Measurements from ENCODE around the gene ZGRF1. TPM values are rescaled to one million over a fixed set of nuclear protein-coding genes. Genes with fewer than 3 reads are reported as not detected.
A peak's percentile ranks its signal among the peaks of the same experiment; 100 is the strongest.

Gene ZGRF1
- total RNA-seq, 1 experiment from 2014 or later = 21.4 TPM

GRCh38 chr4:112633477-112634235, 3.1 kb downstream of the ZGRF1 start:
- Histone ChIP-seq H3K4me1 (ENCODE audit: control insufficient read depth in 1 of 2, insufficient read depth in 2 of 2, low read length in 2 of 2) (peaks cover 3 to 17% of the 10 kb centered on the region in 2 experiments; a peak in 3 of 4 replicates), H3K79me2 (ENCODE audit: insufficient read depth, low read length) (peaks cover 52% of the 10 kb centered on the region), H4K20me1 (ENCODE audit: insufficient read depth) (no peaks in the 10 kb centered on the region; the same call in 1 of the 2 replicates), H3K4me2 (ENCODE audit: low read length) (no peak overlapping the region; the same call in 1 of the 2 replicates), H3K4me3 (replicated peaks in 1 of 2; ENCODE audit: low read depth in 1 of 2, low read length in 2 of 2) (no peak overlapping the region), H3K27ac (ENCODE audit: low read depth, low read length) (no peak overlapping the region), H3K36me3 (ENCODE audit: control insufficient read depth in 1 of 2, insufficient read depth in 2 of 2, low read length in 2 of 2) (0 out of 4 replicates have a peak, but pooled peaks cover 0 to 2% of the 10 kb centered on the region in 2 experiments), H2AFZ (ENCODE audit: low read depth, low read length, poor library complexity, severe bottlenecking) (no peak overlapping the region), H3K9ac (ENCODE audit: low read length) (no peak overlapping the region), H3K9me3 (ENCODE audit: control insufficient read depth in 1 of 2, insufficient read depth in 1 of 2, low read depth in 1 of 2, low read length in 2 of 2) (no peaks in the 10 kb centered on the region), H3K27me3 (ENCODE audit: insufficient read depth, low read length) (no peaks in the 10 kb centered on the region), H3K9me2 (ENCODE audit: insufficient read depth) (no peaks in the 10 kb centered on the region)
- ChIA-PET CTCF (interaction anchor here (1.5 to 4.5 kb wide), 3 partner anchors 126 to 132 kb away, joined by 3 to 15 read pairs (median 7); no protein-coding TSS in a partner anchor), POLR2A (no interaction called here), RAD21 (ENCODE audit: low non-redundant PET in 1 of 2, low total read pairs in 2 of 2, uncharacterized antibody in 2 of 2, unreplicated experiment in 2 of 2) (no interaction called here)
- no TSS peak for BruUV-seq (replicated peaks)
- TF ChIP-seq POLR2AphosphoS5 (IDR thresholded peaks at IDR 0.05; ENCODE audit: low read depth, low read length) (no peak), RAD21 (IDR thresholded peaks at IDR 0.05; ENCODE audit: low read depth) (peak; percentile 76), CTCF (IDR thresholded peaks at IDR 0.05 in 2 of 3, conservative IDR thresholded peaks at IDR 0.05 in 1 of 3; ENCODE audit: borderline replicate concordance in 1 of 3, insufficient read depth in 1 of 3, low read depth in 2 of 3, low read length in 2 of 3) (peak; percentile 15 to 76 (median 59); a peak in 4 of 6 replicates)
- no peak for ATAC-seq
- DNase-seq (ENCODE audit: low read depth, low spot score) = peak; percentile 10
- intact Hi-C loops (cut with micrococcal nuclease) = loop anchor here (1.0 to 5.0 kb wide), 3 partner anchors 129 to 319 kb away; no protein-coding TSS in a partner anchor

GRCh38 chr4:112626228-112626627, 10.5 kb downstream of the ZGRF1 start:
- DNase-seq (ENCODE audit: low read depth, low spot score) (no peak), ATAC-seq (no peak)
- no peaks in the 10 kb centered on the region for H3K9me2 ChIP-seq (ENCODE audit: insufficient read depth)
- H3K79me2 ChIP-seq (ENCODE audit: insufficient read depth, low read length) = no peaks in the 10 kb centered on the region
- no peaks in the 10 kb centered on the region for H3K27me3 ChIP-seq (ENCODE audit: insufficient read depth, low read length)
- no peak overlapping the region for H3K27ac ChIP-seq (ENCODE audit: low read depth, low read length)
- intact Hi-C loops (cut with micrococcal nuclease) = no loop called here
- POLR2A ChIA-PET = no interaction called here
- H3K9me3 ChIP-seq (ENCODE audit: control insufficient read depth in 1 of 2, insufficient read depth in 1 of 2, low read depth in 1 of 2, low read length in 2 of 2) = no peaks in the 10 kb centered on the region
- H4K20me1 ChIP-seq (ENCODE audit: insufficient read depth) = no peaks in the 10 kb centered on the region
- BruUV-seq (replicated peaks) = no TSS peak
- TF ChIP-seq SP1 (IDR thresholded peaks at IDR 0.05; ENCODE audit: low read depth) = no peak
- no peak for TF ChIP-seq SIN3A (IDR thresholded peaks at IDR 0.05; ENCODE audit: low read depth)
- no peak for TF ChIP-seq REST (IDR thresholded peaks at IDR 0.05; ENCODE audit: low read depth)
- no peak for TF ChIP-seq YY1 (IDR thresholded peaks at IDR 0.05; ENCODE audit: extremely low read depth, insufficient replicate concordance, low read depth, low read length)
- TF ChIP-seq JUND (IDR thresholded peaks at IDR 0.05) = no peak
- H3K4me1 ChIP-seq (ENCODE audit: control insufficient read depth in 1 of 2, insufficient read depth in 2 of 2, low read length in 2 of 2) = no peaks in the 10 kb centered on the region
- no peak overlapping the region for H3K9ac ChIP-seq (ENCODE audit: low read length)
- CTCF ChIA-PET = no interaction called here
- H3K36me3 ChIP-seq (ENCODE audit: control insufficient read depth in 1 of 2, insufficient read depth in 2 of 2, low read length in 2 of 2) = 0 out of 4 replicates have a peak, but pooled peaks cover 2 to 9% of the 10 kb centered on the region in 2 experiments
- H3K4me2 ChIP-seq (ENCODE audit: low read length) = no peak overlapping the region
- RAD21 ChIA-PET (ENCODE audit: low non-redundant PET in 1 of 2, low total read pairs in 2 of 2, uncharacterized antibody in 2 of 2, unreplicated experiment in 2 of 2) = no interaction called here
- H2AFZ ChIP-seq (ENCODE audit: low read depth, low read length, poor library complexity, severe bottlenecking) = no peak overlapping the region
- no peak overlapping the region for H3K4me3 ChIP-seq (replicated peaks in 1 of 2; ENCODE audit: low read depth in 1 of 2, low read length in 2 of 2)

All from HCT116 (cell line).